Measurements from ENCODE around the gene NSUN7. TPM values are rescaled to one million over a fixed set of nuclear protein-coding genes. Genes with fewer than 3 reads are reported as not detected.

Gene NSUN7
- total RNA-seq, 4 donors from 2014 or later, result 8.1 to 37.0 (median 17.3) TPM

- in situ Hi-C loops (cut with MboI; ENCODE audit: low pct_ligation_motif_present in 1 of 4, low pct_unique_long_range_greater_than_20kb in 1 of 4, low sequenced_read_pairs in 3 of 4), result no loop called here
- no peaks in the 10 kb centered on the region for H3K9me3 ChIP-seq
- H3K4me3 ChIP-seq, result no peak overlapping the region
- intact Hi-C loops (cut with DNase I; ENCODE audit: low total_unique reads), result no loop called here
- H3K4me1 ChIP-seq, result no peaks in the 10 kb centered on the region
- no peak for TF ChIP-seq POLR2AphosphoS5 (IDR thresholded peaks at IDR 0.05)
- no peak for TF ChIP-seq POLR2A (IDR thresholded peaks at IDR 0.05)
- TF ChIP-seq CTCF (IDR thresholded peaks at IDR 0.05), result no peak
- TF ChIP-seq EP300 (IDR thresholded peaks at IDR 0.05; ENCODE audit: low read depth), result no peak
- no peak overlapping the region for H3K27ac ChIP-seq
- 82% methylated on average over 6 of the region's 6 CpGs; no CpG with 5 or more reads in 1 of the 2 donors for WGBS, 2 donors (ENCODE audit: low coverage in 1 of 2)
- H3K27me3 ChIP-seq, result no peaks in the 10 kb centered on the region
- no peaks in the 10 kb centered on the region for H3K36me3 ChIP-seq
- no peak for DNase-seq
Observed at GRCh38 chr4:40844261-40844660, 94.5 kb downstream of the NSUN7 start.

GRCh38 chr4:40845154-40845835, 95.5 kb downstream of the NSUN7 start:
- in situ Hi-C loops (cut with MboI; ENCODE audit: low pct_ligation_motif_present in 1 of 4, low pct_unique_long_range_greater_than_20kb in 1 of 4, low sequenced_read_pairs in 3 of 4) (no loop called here), intact Hi-C loops (cut with DNase I; ENCODE audit: low total_unique reads) (no loop called here)
- TF ChIP-seq POLR2AphosphoS5 (IDR thresholded peaks at IDR 0.05) (no peak), POLR2A (IDR thresholded peaks at IDR 0.05) (no peak), CTCF (IDR thresholded peaks at IDR 0.05) (no peak), EP300 (IDR thresholded peaks at IDR 0.05; ENCODE audit: low read depth) (no peak)
- no peak for DNase-seq
- no peak overlapping the region for H3K27ac ChIP-seq
- no peaks in the 10 kb centered on the region for H3K4me1 ChIP-seq
- no peaks in the 10 kb centered on the region for H3K36me3 ChIP-seq
- no peak overlapping the region for H3K4me3 ChIP-seq
- 70 to 89% methylated on average over 4 to 10 of the region's 10 CpGs for WGBS, 2 donors (ENCODE audit: low coverage in 1 of 2)
- H3K9me3 ChIP-seq, result no peaks in the 10 kb centered on the region
- H3K27me3 ChIP-seq, result no peaks in the 10 kb centered on the region

GRCh38 chr4:40846532-40846931, 96.8 kb downstream of the NSUN7 start:
- no peak for TF ChIP-seq POLR2A (IDR thresholded peaks at IDR 0.05)
- no peak for TF ChIP-seq EP300 (IDR thresholded peaks at IDR 0.05; ENCODE audit: low read depth)
- no peak for TF ChIP-seq CTCF (IDR thresholded peaks at IDR 0.05)
- TF ChIP-seq POLR2AphosphoS5 (IDR thresholded peaks at IDR 0.05), result no peak
- Histone ChIP-seq H3K4me3 (no peak overlapping the region), H3K4me1 (no peaks in the 10 kb centered on the region), H3K36me3 (no peaks in the 10 kb centered on the region), H3K27ac (no peak overlapping the region), H3K27me3 (no peaks in the 10 kb centered on the region), H3K9me3 (no peaks in the 10 kb centered on the region)
- in situ Hi-C loops (cut with MboI; ENCODE audit: low pct_ligation_motif_present in 1 of 4, low pct_unique_long_range_greater_than_20kb in 1 of 4, low sequenced_read_pairs in 3 of 4) (no loop called here), intact Hi-C loops (cut with DNase I; ENCODE audit: low total_unique reads) (no loop called here)
- DNase-seq, result no peak
- WGBS, 2 donors (ENCODE audit: low coverage in 1 of 2), result 85% methylated on average over 2 to 5 of the region's 5 CpGs

GRCh38 chr4:40848251-40848650, 98.5 kb downstream of the NSUN7 start:
- H3K4me1 ChIP-seq, result no peaks in the 10 kb centered on the region
- in situ Hi-C loops (cut with MboI; ENCODE audit: low pct_ligation_motif_present in 1 of 4, low pct_unique_long_range_greater_than_20kb in 1 of 4, low sequenced_read_pairs in 3 of 4) (no loop called here), intact Hi-C loops (cut with DNase I; ENCODE audit: low total_unique reads) (no loop called here)
- DNase-seq, result no peak
- WGBS, 2 donors (ENCODE audit: low coverage in 1 of 2), result 81% methylated on average over 5 of the region's 5 CpGs; no CpG with 5 or more reads in 1 of the 2 donors
- no peaks in the 10 kb centered on the region for H3K9me3 ChIP-seq
- no peaks in the 10 kb centered on the region for H3K27me3 ChIP-seq
- TF ChIP-seq POLR2A (IDR thresholded peaks at IDR 0.05), result no peak
- TF ChIP-seq POLR2AphosphoS5 (IDR thresholded peaks at IDR 0.05), result no peak
- no peak overlapping the region for H3K27ac ChIP-seq
- no peaks in the 10 kb centered on the region for H3K36me3 ChIP-seq
- H3K4me3 ChIP-seq, result no peak overlapping the region

- Histone ChIP-seq H3K4me1 (no peaks in the 10 kb centered on the region), H3K4me3 (no peak overlapping the region), H3K27ac (no peak overlapping the region), H3K36me3 (no peaks in the 10 kb centered on the region), H3K9me3 (no peaks in the 10 kb centered on the region), H3K27me3 (no peaks in the 10 kb centered on the region)
- DNase-seq, result no peak
- in situ Hi-C loops (cut with MboI; ENCODE audit: low pct_ligation_motif_present in 1 of 4, low pct_unique_long_range_greater_than_20kb in 1 of 4, low sequenced_read_pairs in 3 of 4) (no loop called here), intact Hi-C loops (cut with DNase I; ENCODE audit: low total_unique reads) (no loop called here)
- TF ChIP-seq POLR2AphosphoS5 (IDR thresholded peaks at IDR 0.05), result no peak
- TF ChIP-seq POLR2A (IDR thresholded peaks at IDR 0.05), result no peak
- no peak for TF ChIP-seq EP300 (IDR thresholded peaks at IDR 0.05; ENCODE audit: low read depth)
- WGBS, 2 donors (ENCODE audit: low coverage in 1 of 2), result 75 to 81% methylated on average over 3 of the region's 3 CpGs
Observed at GRCh38 chr4:40848940-40849339, 99.2 kb downstream of the NSUN7 start.

Measured in transverse colon (tissue), 4 donors.